ENCODE results near the gene VENTX. TPM values are rescaled to one million over a fixed set of nuclear protein-coding genes. Genes with fewer than 3 reads are reported as not detected.

Gene VENTX
- total and polyA plus RNA-seq, 2 of the 4 experiments (the other 2 are of a cell fraction), result not detected

GRCh38 chr10:133213641-133214467, 23.8 kb upstream of the VENTX start:
- no peak for DNase-seq
- in situ Hi-C loops (cut with MboI; ENCODE audit: low sequenced_read_pairs), result no loop called here
- Histone ChIP-seq H3K4me1 (ENCODE audit: control insufficient read depth, insufficient read depth, low read length) (no peaks in the 10 kb centered on the region), H3K27ac (ENCODE audit: insufficient read depth, low read length) (no peak overlapping the region), H2BK15ac (ENCODE audit: low read depth, low read length) (no peak overlapping the region), H3K4me3 (ENCODE audit: insufficient read depth, low read depth, low read length) (no peak overlapping the region), H4K8ac (ENCODE audit: low read depth in 2 of 2, low read length in 2 of 2) (no peak overlapping the region), H3K36me3 (ENCODE audit: control insufficient read depth, insufficient read depth, low read length) (no peaks in the 10 kb centered on the region), H2AK9ac (replicated peaks; ENCODE audit: low read depth, low read length, poor library complexity) (no peak overlapping the region), H3K9me3 (ENCODE audit: control insufficient read depth, insufficient read depth, low read length) (peaks cover 2% of the 10 kb centered on the region; the same call in 1 of the 2 replicates), H3K79me1 (ENCODE audit: low read depth in 1 of 2, low read length in 2 of 2) (no peaks in the 10 kb centered on the region), H3K4me2 (ENCODE audit: low read depth, low read length) (no peak overlapping the region), H4K91ac (ENCODE audit: insufficient read depth, low read depth, low read length) (no peak overlapping the region), H4K20me1 (ENCODE audit: insufficient read depth, low read length) (no peaks in the 10 kb centered on the region), H2AK5ac (ENCODE audit: low read depth, low read length) (no peak overlapping the region), H2BK5ac (ENCODE audit: low read depth, low read length, poor library complexity, severe bottlenecking) (no peak overlapping the region), H3K27me3 (ENCODE audit: control insufficient read depth, insufficient read depth, low read length) (peaks cover 2% of the 10 kb centered on the region; the same call in 1 of the 2 replicates), H2BK20ac (ENCODE audit: low read depth, low read length) (no peak overlapping the region), H3K23ac (ENCODE audit: low read depth, low read length) (no peak overlapping the region), H2AFZ (replicated peaks; ENCODE audit: low read length, poor library complexity) (no peak overlapping the region), H4K5ac (ENCODE audit: low read depth, low read length) (no peak overlapping the region), H3K9ac (ENCODE audit: low read depth, low read length) (no peak overlapping the region), H3K4ac (ENCODE audit: low read depth, low read length) (no peak overlapping the region), H3K56ac (ENCODE audit: extremely low read depth, insufficient read depth, low read length) (no peak overlapping the region), H3K14ac (replicated peaks; ENCODE audit: low read depth, low read length) (no peak overlapping the region), H2BK120ac (ENCODE audit: low read depth, low read length) (no peak overlapping the region), H3K18ac (ENCODE audit: low read depth, low read length) (no peak overlapping the region), H3K9me1 (ENCODE audit: insufficient read depth, low read length) (no peaks in the 10 kb centered on the region)
- WGBS, 2 experiments (ENCODE audit: extremely low coverage in 2 of 2, insufficient read length in 1 of 2), result 77% methylated on average over 22 of the region's 32 CpGs; no CpG with 5 or more reads in 1 of the 2 experiments
- no peak for ATAC-seq (ENCODE audit: low read depth)
- ChIA-PET POLR2A (ENCODE audit: unreplicated experiment) (no interaction called here), CTCF (no interaction called here)
- dilution Hi-C loops (cut with HindIII; ENCODE audit: low sequenced_read_pairs, unreplicated experiment), result no loop called here
- TF ChIP-seq POLR2A (IDR thresholded peaks at IDR 0.05; ENCODE audit: low read depth, low read length) (no peak), RAD21 (IDR thresholded peaks at IDR 0.05; ENCODE audit: low read length) (no peak), RFX5 (IDR thresholded peaks at IDR 0.05; ENCODE audit: low read depth, low read length) (no peak), BHLHE40 (IDR thresholded peaks at IDR 0.05; ENCODE audit: low read depth, low read length) (no peak), USF2 (IDR thresholded peaks at IDR 0.05; ENCODE audit: low read depth, low read length) (no peak)
- intact Hi-C loops (cut with micrococcal nuclease), result no loop called here
- no TSS peak for BruUV-seq (replicated peaks)
